Loucy (cell line): ENCODE data around the gene BCAN.

Source experiments
- H2AFZ ChIP-seq: fragments of 200-600 bp; sonication (generic); 2 replicates; pipeline ENCODE4 v1.6.0; 2016; ENCODE audit warnings: antibody characterized with exemption, mild to moderate bottlenecking, low read length, moderate library complexity
- H3F3A ChIP-seq: fragments of 200-600 bp; 2 replicates; pipeline ENCODE4 v1.6.0; 2016; ENCODE audit warnings: antibody characterized with exemption, low read depth, mild to moderate bottlenecking
- H3K27me3 ChIP-seq: fragments of 200-600 bp; sonication (generic); 2 replicates; pipeline ENCODE4 v1.6.1; 2014; ENCODE audit warnings: low read length, mild to moderate bottlenecking; ENCODE audit not compliant: insufficient read depth, poor library complexity, severe bottlenecking
- H3K36me3 ChIP-seq: fragments of 200-600 bp; sonication (generic); 2 replicates; pipeline ENCODE4 v1.6.1; 2016; ENCODE audit warnings: low read length; ENCODE audit not compliant: insufficient read depth
- H3K4me1 ChIP-seq: fragments of 200-600 bp; sonication (generic); 2 replicates; pipeline ENCODE4 v1.5.1; 2014; ENCODE audit warnings: low read length, mild to moderate bottlenecking; ENCODE audit not compliant: insufficient read depth, poor library complexity, severe bottlenecking
- H3K4me2 ChIP-seq: fragments of 200-600 bp; sonication (generic); 2 replicates; pipeline ENCODE4 v1.6.0; 2014; ENCODE audit warnings: antibody characterized with exemption, low read length, low read depth, mild to moderate bottlenecking; ENCODE audit not compliant: poor library complexity, severe bottlenecking
- H3K4me3 ChIP-seq: fragments of 200-600 bp; sonication (generic); 2 replicates; pipeline ENCODE4 v1.5.1; 2014; ENCODE audit warnings: low read length, mild to moderate bottlenecking, mixed read lengths; ENCODE audit not compliant: poor library complexity, severe bottlenecking
- H3K79me2 ChIP-seq: fragments of 200-600 bp; sonication (generic); 2 replicates; pipeline ENCODE4 v1.6.1; 2014; ENCODE audit warnings: low read length; ENCODE audit not compliant: insufficient read depth
- H3K9ac ChIP-seq: fragments of 200-600 bp; sonication (generic); 2 replicates; pipeline ENCODE4 v1.6.0; 2014; ENCODE audit warnings: mild to moderate bottlenecking, low read depth, low read length, moderate library complexity; ENCODE audit not compliant: poor library complexity, severe bottlenecking
- H3K9me2 ChIP-seq: fragments of 200-600 bp; sonication (generic); replicated peaks from 2 replicates; pipeline ENCODE4 v1.6.1; 2016; ENCODE audit warnings: low read depth, low read length, mixed read lengths
- H3K9me3 ChIP-seq: fragments of 200-600 bp; sonication (generic); 2 replicates; pipeline ENCODE4 v1.6.1; 2014; ENCODE audit warnings: mild to moderate bottlenecking, antibody characterized with exemption, low read length, low read depth; ENCODE audit not compliant: insufficient read depth
- H4K20me1 ChIP-seq: fragments of 200-600 bp; sonication (generic); 2 replicates; pipeline ENCODE4 v1.6.0; 2014; ENCODE audit warnings: antibody characterized with exemption, low read length, mild to moderate bottlenecking; ENCODE audit not compliant: insufficient read depth, poor library complexity, severe bottlenecking
- CTCF ChIP-seq: fragments of 200-600 bp; sonication (generic); conservative IDR thresholded peaks from 2 replicates; pipeline ENCODE4 v1.5.1; 2014; ENCODE audit warnings: mild to moderate bottlenecking, antibody characterized with exemption, low read length
- EZH2phosphoT487 ChIP-seq: fragments of 200-600 bp; IDR thresholded peaks from 2 replicates; pipeline ENCODE4 v1.6.1; 2018; ENCODE audit warnings: antibody characterized with exemption, mild to moderate bottlenecking, moderate library complexity, borderline replicate concordance

The BCAN gene, protein sequence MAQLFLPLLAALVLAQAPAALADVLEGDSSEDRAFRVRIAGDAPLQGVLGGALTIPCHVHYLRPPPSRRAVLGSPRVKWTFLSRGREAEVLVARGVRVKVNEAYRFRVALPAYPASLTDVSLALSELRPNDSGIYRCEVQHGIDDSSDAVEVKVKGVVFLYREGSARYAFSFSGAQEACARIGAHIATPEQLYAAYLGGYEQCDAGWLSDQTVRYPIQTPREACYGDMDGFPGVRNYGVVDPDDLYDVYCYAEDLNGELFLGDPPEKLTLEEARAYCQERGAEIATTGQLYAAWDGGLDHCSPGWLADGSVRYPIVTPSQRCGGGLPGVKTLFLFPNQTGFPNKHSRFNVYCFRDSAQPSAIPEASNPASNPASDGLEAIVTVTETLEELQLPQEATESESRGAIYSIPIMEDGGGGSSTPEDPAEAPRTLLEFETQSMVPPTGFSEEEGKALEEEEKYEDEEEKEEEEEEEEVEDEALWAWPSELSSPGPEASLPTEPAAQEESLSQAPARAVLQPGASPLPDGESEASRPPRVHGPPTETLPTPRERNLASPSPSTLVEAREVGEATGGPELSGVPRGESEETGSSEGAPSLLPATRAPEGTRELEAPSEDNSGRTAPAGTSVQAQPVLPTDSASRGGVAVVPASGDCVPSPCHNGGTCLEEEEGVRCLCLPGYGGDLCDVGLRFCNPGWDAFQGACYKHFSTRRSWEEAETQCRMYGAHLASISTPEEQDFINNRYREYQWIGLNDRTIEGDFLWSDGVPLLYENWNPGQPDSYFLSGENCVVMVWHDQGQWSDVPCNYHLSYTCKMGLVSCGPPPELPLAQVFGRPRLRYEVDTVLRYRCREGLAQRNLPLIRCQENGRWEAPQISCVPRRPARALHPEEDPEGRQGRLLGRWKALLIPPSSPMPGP

GRCh38 chr1:156641761-156642264 lies at the start of gene BCAN:
Gene BCAN, plus strand, starts transcription at chr1:156642117. Its CDS starts 3,938 bp downstream, at chr1:156646055.
- no peak for TF ChIP-seq EZH2phosphoT487
- no peak for TF ChIP-seq CTCF
- peaks cover 18% of the 10 kb centered on the region for H3K4me1 ChIP-seq
- no peaks in the 10 kb centered on the region for H3K36me3 ChIP-seq
- H3F3A ChIP-seq = no peaks in the 10 kb centered on the region
- H3K79me2 ChIP-seq = no peaks in the 10 kb centered on the region
- H4K20me1 ChIP-seq = no peaks in the 10 kb centered on the region
- no peak within 1 kb of the TSS for H3K4me3 ChIP-seq
- H3K9ac ChIP-seq = no peak within 1 kb of the TSS
- H3K4me2 ChIP-seq = no peak within 1 kb of the TSS
- H3K9me3 ChIP-seq = no peaks in the 10 kb centered on the region
- H2AFZ ChIP-seq = no peak within 1 kb of the TSS
- H3K27me3 ChIP-seq = no peaks in the 10 kb centered on the region
- H3K9me2 ChIP-seq = no peaks in the 10 kb centered on the region

DNA sequence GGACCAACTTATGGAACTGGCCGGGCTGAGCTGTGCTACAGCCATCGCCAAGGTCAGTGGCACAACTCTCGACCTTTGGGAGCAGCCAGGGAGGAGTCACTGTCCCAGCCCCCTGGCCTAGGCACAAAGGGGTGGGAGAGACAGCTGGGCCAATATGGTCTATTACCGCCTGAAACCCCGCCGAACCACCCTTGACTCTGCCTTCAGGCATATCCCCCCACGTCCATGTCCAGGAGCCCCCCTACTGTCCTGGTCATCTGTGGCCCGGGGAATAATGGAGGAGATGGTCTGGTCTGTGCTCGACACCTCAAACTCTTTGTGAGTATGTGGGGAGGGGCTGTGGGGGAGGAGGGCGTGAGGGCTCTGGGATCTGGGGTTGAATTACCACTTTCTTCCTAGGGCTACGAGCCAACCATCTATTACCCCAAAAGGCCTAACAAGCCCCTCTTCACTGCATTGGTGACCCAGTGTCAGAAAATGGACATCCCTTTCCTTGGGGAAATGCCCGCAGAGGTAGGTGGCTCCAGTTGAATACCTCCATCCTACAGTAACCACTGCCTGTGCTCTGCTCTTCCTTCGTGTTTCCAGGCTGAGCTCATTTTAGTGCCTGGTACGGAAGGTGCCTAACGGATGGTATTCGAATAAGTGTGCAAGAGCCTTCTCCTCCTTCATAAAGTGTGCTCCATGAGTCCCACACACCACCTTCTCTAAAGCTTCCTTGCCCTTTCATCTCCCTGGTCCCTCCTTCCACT lies 49.6 kb upstream of the BCAN start:
- Histone ChIP-seq H3K9me3 (no peaks in the 10 kb centered on the region), H3K4me2 (peak overlapping the region; percentile 90), H4K20me1 (no peaks in the 10 kb centered on the region), H3K36me3 (peaks cover 13% of the 10 kb centered on the region; the same call in 1 of the 2 replicates), H3K9me2 (no peaks in the 10 kb centered on the region), H3K4me1 (peaks cover 14% of the 10 kb centered on the region), H3F3A (no peaks in the 10 kb centered on the region), H3K79me2 (peaks cover 14% of the 10 kb centered on the region), H3K27me3 (no peaks in the 10 kb centered on the region), H2AFZ (peak overlapping the region; percentile 78; the same call in 1 of the 2 replicates), H3K4me3 (peak overlapping the region; percentile 91), H3K9ac (peak overlapping the region; percentile 82)
- TF ChIP-seq EZH2phosphoT487 (no peak), CTCF (no peak)
